Measurements from ENCODE around the gene COL23A1. TPM values are rescaled to one million over a fixed set of nuclear protein-coding genes. Genes with fewer than 3 reads are reported as not detected.

The COL23A1 gene
- total RNA-seq, 1 donor from 2014 or later, result not detected

GRCh38 chr5:178360222-178360925, 229.8 kb downstream of the COL23A1 start:
- Mint-ChIP-seq H3K27me3 (ENCODE audit: low read depth) (peaks cover 7% of the 10 kb centered on the region), H3K4me1 (ENCODE audit: low read depth) (peaks cover 1% of the 10 kb centered on the region), H3K9me3 (peaks cover 10% of the 10 kb centered on the region), H3K36me3 (ENCODE audit: low read depth) (no peaks in the 10 kb centered on the region), H3K27ac (no peak overlapping the region), H3K4me3 (ENCODE audit: low read depth) (no peak overlapping the region)
- intact Hi-C loops (cut with micrococcal nuclease), result no loop called here
- no peak for DNase-seq (ENCODE audit: low spot score)

- DNase-seq (ENCODE audit: low spot score), result no peak
- Mint-ChIP-seq H3K4me3 (ENCODE audit: low read depth) (no peak overlapping the region), H3K27me3 (ENCODE audit: low read depth) (peaks cover 7% of the 10 kb centered on the region), H3K36me3 (ENCODE audit: low read depth) (no peaks in the 10 kb centered on the region), H3K27ac (no peak overlapping the region), H3K9me3 (peaks cover 10% of the 10 kb centered on the region), H3K4me1 (ENCODE audit: low read depth) (peaks cover 1% of the 10 kb centered on the region)
- intact Hi-C loops (cut with micrococcal nuclease), result no loop called here
Measured at GRCh38 chr5:178359738-178360137, 230.5 kb downstream of the COL23A1 start.

- no peak overlapping the region for H3K27ac Mint-ChIP-seq
- no peak overlapping the region for H3K4me3 Mint-ChIP-seq (ENCODE audit: low read depth)
- intact Hi-C loops (cut with micrococcal nuclease), result no loop called here
- H3K27me3 Mint-ChIP-seq (ENCODE audit: low read depth), result peaks cover 7% of the 10 kb centered on the region
- no peaks in the 10 kb centered on the region for H3K4me1 Mint-ChIP-seq (ENCODE audit: low read depth)
- H3K36me3 Mint-ChIP-seq (ENCODE audit: low read depth), result no peaks in the 10 kb centered on the region
- DNase-seq (ENCODE audit: low spot score), result no peak
- peaks cover 10% of the 10 kb centered on the region for H3K9me3 Mint-ChIP-seq
Measured at GRCh38 chr5:178357678-178358077, 232.5 kb downstream of the COL23A1 start.

GRCh38 chr5:178357121-178357521, 233.1 kb downstream of the COL23A1 start:
- intact Hi-C loops (cut with micrococcal nuclease), result no loop called here
- no peak overlapping the region for H3K4me3 Mint-ChIP-seq (ENCODE audit: low read depth)
- no peak for DNase-seq (ENCODE audit: low spot score)
- no peaks in the 10 kb centered on the region for H3K36me3 Mint-ChIP-seq (ENCODE audit: low read depth)
- no peaks in the 10 kb centered on the region for H3K4me1 Mint-ChIP-seq (ENCODE audit: low read depth)
- H3K27me3 Mint-ChIP-seq (ENCODE audit: low read depth), result peaks cover 7% of the 10 kb centered on the region
- H3K27ac Mint-ChIP-seq, result no peak overlapping the region
- H3K9me3 Mint-ChIP-seq, result peaks cover 10% of the 10 kb centered on the region

GRCh38 chr5:178356431-178356872, 233.7 kb downstream of the COL23A1 start:
- no peaks in the 10 kb centered on the region for H3K36me3 Mint-ChIP-seq (ENCODE audit: low read depth)
- peaks cover 7% of the 10 kb centered on the region for H3K27me3 Mint-ChIP-seq (ENCODE audit: low read depth)
- intact Hi-C loops (cut with micrococcal nuclease), result no loop called here
- peaks cover 10% of the 10 kb centered on the region for H3K9me3 Mint-ChIP-seq
- H3K27ac Mint-ChIP-seq, result no peak overlapping the region
- H3K4me3 Mint-ChIP-seq (ENCODE audit: low read depth), result no peak overlapping the region
- DNase-seq (ENCODE audit: low spot score), result no peak
- H3K4me1 Mint-ChIP-seq (ENCODE audit: low read depth), result no peaks in the 10 kb centered on the region

GRCh38 chr5:178355671-178356070, 234.5 kb downstream of the COL23A1 start:
- H3K9me3 Mint-ChIP-seq, result peaks cover 10% of the 10 kb centered on the region
- peaks cover 7% of the 10 kb centered on the region for H3K27me3 Mint-ChIP-seq (ENCODE audit: low read depth)
- H3K27ac Mint-ChIP-seq, result no peak overlapping the region
- DNase-seq (ENCODE audit: low spot score), result no peak
- no peak overlapping the region for H3K4me3 Mint-ChIP-seq (ENCODE audit: low read depth)
- H3K4me1 Mint-ChIP-seq (ENCODE audit: low read depth), result no peaks in the 10 kb centered on the region
- H3K36me3 Mint-ChIP-seq (ENCODE audit: low read depth), result no peaks in the 10 kb centered on the region
- intact Hi-C loops (cut with micrococcal nuclease), result no loop called here

GRCh38 chr5:178353461-178353860, 236.7 kb downstream of the COL23A1 start:
- no peak overlapping the region for H3K27ac Mint-ChIP-seq
- no peak for DNase-seq (ENCODE audit: low spot score)
- H3K36me3 Mint-ChIP-seq (ENCODE audit: low read depth), result no peaks in the 10 kb centered on the region
- peaks cover 7% of the 10 kb centered on the region for H3K27me3 Mint-ChIP-seq (ENCODE audit: low read depth)
- no peaks in the 10 kb centered on the region for H3K4me1 Mint-ChIP-seq (ENCODE audit: low read depth)
- H3K4me3 Mint-ChIP-seq (ENCODE audit: low read depth), result no peak overlapping the region
- intact Hi-C loops (cut with micrococcal nuclease), result no loop called here
- peaks cover 10% of the 10 kb centered on the region for H3K9me3 Mint-ChIP-seq

GRCh38 chr5:178352035-178352349, 238.2 kb downstream of the COL23A1 start:
- no peaks in the 10 kb centered on the region for H3K4me1 Mint-ChIP-seq (ENCODE audit: low read depth)
- no peak overlapping the region for H3K27ac Mint-ChIP-seq

GRCh38 chr5:178351221-178352034, 238.8 kb downstream of the COL23A1 start:
- no peaks in the 10 kb centered on the region for H3K9me3 Mint-ChIP-seq
- H3K27me3 Mint-ChIP-seq (ENCODE audit: low read depth), result peaks cover 5% of the 10 kb centered on the region
- intact Hi-C loops (cut with micrococcal nuclease), result no loop called here
- H3K27ac Mint-ChIP-seq, result no peak overlapping the region
- H3K4me3 Mint-ChIP-seq (ENCODE audit: low read depth), result no peak overlapping the region
- H3K4me1 Mint-ChIP-seq (ENCODE audit: low read depth), result no peaks in the 10 kb centered on the region
- DNase-seq (ENCODE audit: low spot score), result no peak
- no peaks in the 10 kb centered on the region for H3K36me3 Mint-ChIP-seq (ENCODE audit: low read depth)

More at GRCh38 chr5:178352035-178352349, 238.2 kb downstream of the COL23A1 start:
- intact Hi-C loops (cut with micrococcal nuclease), result no loop called here
- DNase-seq (ENCODE audit: low spot score), result no peak
- H3K9me3 Mint-ChIP-seq, result no peaks in the 10 kb centered on the region
- H3K36me3 Mint-ChIP-seq (ENCODE audit: low read depth), result no peaks in the 10 kb centered on the region
- peaks cover 5% of the 10 kb centered on the region for H3K27me3 Mint-ChIP-seq (ENCODE audit: low read depth)
- H3K4me3 Mint-ChIP-seq (ENCODE audit: low read depth), result no peak overlapping the region

GRCh38 chr5:178350361-178351220, 239.6 kb downstream of the COL23A1 start:
- Mint-ChIP-seq H3K4me3 (ENCODE audit: low read depth) (no peak overlapping the region), H3K27me3 (ENCODE audit: low read depth) (no peaks in the 10 kb centered on the region), H3K36me3 (ENCODE audit: low read depth) (no peaks in the 10 kb centered on the region), H3K9me3 (no peaks in the 10 kb centered on the region), H3K27ac (no peak overlapping the region), H3K4me1 (ENCODE audit: low read depth) (no peaks in the 10 kb centered on the region)
- DNase-seq (ENCODE audit: low spot score), result no peak
- intact Hi-C loops (cut with micrococcal nuclease), result no loop called here

- no peak overlapping the region for H3K4me3 Mint-ChIP-seq (ENCODE audit: low read depth)
- no peaks in the 10 kb centered on the region for H3K4me1 Mint-ChIP-seq (ENCODE audit: low read depth)
- no peak overlapping the region for H3K27ac Mint-ChIP-seq
- H3K27me3 Mint-ChIP-seq (ENCODE audit: low read depth), result no peaks in the 10 kb centered on the region
- no peaks in the 10 kb centered on the region for H3K36me3 Mint-ChIP-seq (ENCODE audit: low read depth)
- intact Hi-C loops (cut with micrococcal nuclease), result no loop called here
- H3K9me3 Mint-ChIP-seq, result no peaks in the 10 kb centered on the region
- no peak for DNase-seq (ENCODE audit: low spot score)
Measured at GRCh38 chr5:178349625-178350353, 240.4 kb downstream of the COL23A1 start.

GRCh38 chr5:178349075-178349511, 241.1 kb downstream of the COL23A1 start:
- Mint-ChIP-seq H3K4me1 (ENCODE audit: low read depth) (no peaks in the 10 kb centered on the region), H3K9me3 (no peaks in the 10 kb centered on the region), H3K27ac (no peak overlapping the region), H3K36me3 (ENCODE audit: low read depth) (no peaks in the 10 kb centered on the region), H3K27me3 (ENCODE audit: low read depth) (no peaks in the 10 kb centered on the region), H3K4me3 (ENCODE audit: low read depth) (no peak overlapping the region)
- no peak for DNase-seq (ENCODE audit: low spot score)
- intact Hi-C loops (cut with micrococcal nuclease), result no loop called here
